Activated naive CD4-positive, alpha-beta T cell treated with anti-CD3 and anti-CD28 coated beads, Interleukin-2, amount 50 U/mL, for 16 hours (primary cell): ENCODE results near the gene SLC35D2.

Source experiments
- DNase-seq: peaks from one replicate; pipeline ENCODE4 v3.0.0-alpha.2; 2020

The SLC35D2 gene

DNA sequence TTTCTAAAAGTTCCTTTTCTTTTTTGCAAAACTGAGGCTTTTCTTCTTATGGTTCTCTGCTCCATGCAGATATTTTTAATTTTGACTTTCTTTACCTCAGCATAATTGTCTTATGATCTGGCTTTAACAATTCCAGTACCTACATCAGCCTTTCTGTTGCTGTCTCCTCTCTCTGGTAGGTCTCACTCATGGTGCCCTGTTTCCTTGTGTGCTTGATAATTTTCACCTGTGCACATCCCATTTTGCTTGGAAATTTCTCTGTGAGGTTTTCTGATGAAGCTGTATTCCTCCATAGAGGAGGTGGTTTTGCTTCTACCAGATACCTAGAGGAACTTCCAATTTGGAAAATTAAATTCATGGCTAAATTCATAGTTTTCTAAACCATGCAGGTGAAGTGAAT is 79.3 kb downstream of the SLC35D2 start:
- no peak for DNase-seq

DNA sequence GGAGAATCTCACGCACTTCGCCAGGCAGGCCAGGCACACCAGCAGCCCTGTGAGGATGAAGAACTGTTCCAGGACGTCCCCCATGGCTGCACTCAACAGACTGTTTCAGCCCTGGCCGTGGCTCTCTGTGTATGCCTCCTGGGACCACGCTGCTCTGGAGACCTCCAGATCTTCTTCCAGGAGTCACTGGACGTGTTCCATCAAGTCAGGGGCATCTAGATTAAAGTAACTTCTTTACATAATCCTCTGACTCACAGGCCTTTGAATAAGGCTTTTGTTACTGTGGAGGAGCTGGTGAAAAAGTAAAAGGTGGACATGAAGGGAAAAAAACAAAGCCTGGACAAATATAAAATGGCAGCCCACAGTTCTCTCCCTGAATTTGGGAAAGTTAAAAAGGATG is 81.5 kb downstream of the SLC35D2 start, which contains the start of gene HSD17B3:
Gene HSD17B3 (minus strand): TSS at position 156 of the 400 bp plus-strand sequence. CDS start 72 bp downstream, at position 84.
- no peak for DNase-seq

DNA sequence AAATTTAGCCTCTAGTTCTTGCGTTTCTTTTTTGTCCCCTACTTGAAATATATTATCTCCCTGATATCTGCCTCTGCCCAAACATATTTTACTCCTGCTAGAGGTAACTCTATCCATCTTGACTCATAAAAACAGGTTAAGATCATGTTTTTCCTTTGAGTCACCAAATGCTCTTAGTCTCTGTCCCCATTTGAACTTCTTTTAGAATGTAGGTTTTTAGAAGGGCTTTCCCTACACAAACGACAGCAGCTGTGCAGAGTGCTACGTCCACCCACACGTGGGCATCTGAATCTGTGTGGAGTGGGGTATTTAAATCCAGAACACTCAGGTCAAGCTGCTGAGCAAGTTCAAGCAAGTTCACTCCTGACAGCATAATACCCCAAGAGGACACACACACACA is 83.7 kb downstream of the SLC35D2 start:
- DNase-seq = no peak

DNA sequence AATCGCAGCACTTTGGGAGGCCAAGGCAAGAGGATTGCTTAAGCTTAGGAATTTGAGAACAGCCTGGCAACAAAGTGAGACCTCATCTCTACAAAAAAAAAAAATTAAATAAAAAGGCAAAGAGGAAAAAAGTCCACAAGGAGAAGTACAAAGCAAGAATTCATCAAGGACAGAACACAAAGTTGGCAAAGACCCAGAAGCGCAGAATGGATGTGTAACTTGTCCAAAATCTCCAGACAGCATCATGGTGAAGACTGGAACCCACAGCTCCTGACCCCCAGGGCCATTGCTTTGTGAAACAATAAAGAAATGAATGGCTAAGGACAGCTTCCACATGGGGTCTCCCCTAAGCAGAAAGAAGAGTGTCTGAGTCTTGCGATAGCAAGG is 89.4 kb downstream of the SLC35D2 start:
- DNase-seq = no peak

DNA sequence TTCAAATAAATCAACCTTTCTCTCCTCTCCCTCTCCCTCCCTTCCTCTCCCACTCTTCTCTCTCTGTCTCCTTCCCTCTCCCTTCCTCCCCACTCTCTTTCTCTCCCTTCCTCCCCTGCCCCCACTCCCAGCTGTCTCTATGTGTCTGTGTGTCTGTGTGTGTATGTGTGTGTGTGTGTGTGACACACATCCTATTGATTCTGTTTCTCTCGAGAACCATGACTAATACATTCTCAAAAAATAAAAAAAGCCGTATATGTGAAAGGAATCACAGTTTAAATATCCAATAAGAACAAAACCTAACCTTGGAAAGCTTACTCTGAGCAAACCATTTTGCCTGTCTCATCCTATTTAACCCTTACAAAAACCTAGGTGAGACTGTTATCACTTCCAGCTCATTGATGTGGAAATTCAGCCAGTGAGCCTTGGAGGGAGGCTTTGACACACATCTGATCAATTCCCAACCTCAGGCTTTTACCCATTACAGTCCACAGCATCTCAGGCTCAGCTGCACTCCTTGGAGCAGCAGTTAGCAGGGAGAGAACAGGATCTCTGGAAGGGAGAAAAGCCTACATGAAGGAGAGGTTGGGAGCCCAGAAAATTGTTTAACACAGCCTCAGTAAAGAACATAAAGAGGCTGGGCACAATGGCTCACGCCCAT is 89.9 kb downstream of the SLC35D2 start:
- DNase-seq = no peak

DNA sequence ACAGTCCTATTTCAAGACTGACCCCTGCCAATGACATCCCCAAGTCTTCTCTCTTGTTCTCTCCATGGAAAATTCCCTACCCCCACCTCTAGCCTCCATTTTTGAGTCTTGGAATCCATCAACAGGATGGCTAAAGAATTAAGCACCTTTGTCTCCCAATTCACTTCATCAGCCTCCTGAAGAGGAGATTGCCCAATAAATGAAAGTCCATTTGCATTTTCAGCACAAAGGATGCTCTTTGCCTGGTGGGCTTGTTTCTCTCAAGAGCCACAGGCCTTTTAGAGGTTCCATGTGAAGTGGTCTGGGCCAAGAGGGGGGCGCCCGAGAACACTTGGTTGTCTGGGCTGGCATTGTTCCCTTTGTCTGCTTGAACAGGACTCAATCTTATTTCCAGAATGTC is 94.1 kb downstream of the SLC35D2 start:
- no peak for DNase-seq

DNA sequence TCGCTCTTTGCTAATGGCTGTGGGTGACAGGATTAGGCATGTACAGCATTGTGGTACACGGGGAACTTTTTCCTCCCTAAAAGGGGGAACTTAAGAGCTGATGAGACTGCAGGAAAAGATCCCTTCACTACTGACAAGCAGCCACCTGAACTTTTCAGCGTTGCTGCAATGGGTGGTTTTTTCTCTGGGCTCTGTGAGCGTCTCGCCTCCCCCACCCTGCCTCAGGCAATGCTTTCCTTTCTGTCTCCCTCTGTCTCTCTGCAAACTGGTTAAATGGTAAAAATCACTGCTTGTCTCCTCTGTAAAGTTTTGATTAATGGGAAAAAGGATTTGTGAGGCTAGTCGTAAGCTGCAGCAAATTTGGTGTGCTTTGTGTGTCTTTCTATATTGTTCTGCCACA is 101.9 kb downstream of the SLC35D2 start:
- DNase-seq = no peak

DNA sequence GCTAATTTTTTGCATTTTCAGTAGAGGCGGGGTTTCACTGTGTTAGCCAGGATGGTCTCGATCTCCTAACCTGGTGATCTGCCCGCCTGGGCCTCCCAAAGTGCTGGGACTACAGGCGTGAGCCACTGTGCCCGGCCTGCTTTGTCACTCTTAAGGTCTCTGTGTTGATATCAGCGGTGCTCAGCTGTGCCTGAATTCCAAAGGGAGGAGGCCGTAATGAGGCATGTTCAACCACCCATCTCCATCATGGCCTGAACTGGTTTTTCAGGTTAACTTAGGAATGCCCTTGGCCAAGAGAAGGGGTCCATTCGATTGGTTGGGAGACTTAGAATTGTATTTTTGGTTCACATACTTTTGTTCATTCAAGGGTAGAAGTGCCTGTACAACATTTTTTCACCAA is 103.6 kb downstream of the SLC35D2 start:
- no peak for DNase-seq

DNA sequence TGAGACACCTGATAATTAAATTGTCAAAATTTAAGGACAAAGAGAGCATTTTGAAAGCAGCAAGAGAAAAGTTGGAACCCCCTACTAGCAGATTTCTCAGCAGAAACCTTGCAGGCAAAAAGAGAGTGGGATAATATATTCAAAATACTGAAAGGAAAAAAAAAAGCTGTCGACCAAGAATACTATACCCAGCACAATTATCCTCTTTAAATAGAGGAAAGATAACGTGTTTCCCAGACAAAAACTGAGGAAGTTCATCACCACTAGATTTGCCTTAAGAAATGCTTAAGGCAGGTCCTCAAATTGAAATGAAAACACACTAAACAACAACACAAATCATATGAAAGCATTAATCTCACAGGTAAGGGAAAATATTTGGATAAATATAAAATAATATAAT is 108.6 kb downstream of the SLC35D2 start:
- DNase-seq = no peak
